Natural killer cell (primary cell): Measurements from ENCODE around the gene DGKA. TPM values are rescaled to one million over a fixed set of nuclear protein-coding genes. Genes with fewer than 3 reads are reported as not detected.

Experiments used
- ATAC-seq, 3 donors: fragments of 150-1000 bp in 2 of 3; fragments of 200-7000 bp in 1 of 3; cut with Tn5 transposase; 1 replicate in 1 of 3; 2 replicates in 2 of 3; pipeline ENCODE4 v1.10.0; 2021; ENCODE audit warnings: mild to moderate bottlenecking in 2 of 3, moderate library complexity in 2 of 3
- DNase-seq, 2 donors: peaks; one replicate each; pipeline versions ENCODE4 v3.0.0 to v3.0.0-alpha.2; 2013 to 2021; ENCODE audit warnings: mixed read lengths in 1 of 2
- H3K27ac ChIP-seq: one replicate; pipeline ENCODE4 v1.5.1; 2013; ENCODE audit warnings: mild to moderate bottlenecking, low read length
- H3K27me3 ChIP-seq: one replicate; pipeline ENCODE4 v1.6.1; 2013; ENCODE audit warnings: low read length; ENCODE audit not compliant: control insufficient read depth, insufficient read depth
- H3K36me3 ChIP-seq: one replicate; pipeline ENCODE4 v1.6.1; 2013; ENCODE audit warnings: low read length; ENCODE audit not compliant: control insufficient read depth, insufficient read depth
- H3K4me1 ChIP-seq: one replicate; pipeline ENCODE4 v1.6.1; 2013; ENCODE audit warnings: low read length; ENCODE audit not compliant: control insufficient read depth, insufficient read depth
- H3K4me3 ChIP-seq: one replicate; pipeline ENCODE4 v1.5.1; 2013; ENCODE audit warnings: low read length
- H3K9me3 ChIP-seq: one replicate; pipeline ENCODE4 v1.6.1; 2013; ENCODE audit warnings: low read length; ENCODE audit not compliant: control insufficient read depth, insufficient read depth
- H3K27ac Mint-ChIP-seq, 2 donors: one replicate each; pipeline ENCODE4 v1.8.0; 2022; ENCODE audit warnings: mild to moderate bottlenecking in 2 of 2, mixed read lengths in 2 of 2, moderate library complexity in 1 of 2
- H3K27me3 Mint-ChIP-seq, 2 donors: one replicate each; pipeline ENCODE4 v1.8.0; 2022; ENCODE audit warnings: low read depth in 2 of 2, mixed read lengths in 2 of 2
- H3K36me3 Mint-ChIP-seq: one replicate; pipeline ENCODE4 v1.8.0; 2022; ENCODE audit warnings: mixed read lengths
- H3K4me1 Mint-ChIP-seq, 2 donors: one replicate each; pipeline ENCODE4 v1.8.0; 2022; ENCODE audit warnings: mixed read lengths in 2 of 2
- H3K4me3 Mint-ChIP-seq: one replicate; pipeline ENCODE4 v1.8.0; 2022; ENCODE audit warnings: mild to moderate bottlenecking, moderate library complexity, mixed read lengths
- H3K9me3 Mint-ChIP-seq, 2 donors: one replicate each; pipeline ENCODE4 v1.8.0; 2022; ENCODE audit warnings: mixed read lengths in 2 of 2
- CTCF ChIP-seq: fragments of 200-600 bp; IDR thresholded peaks from one replicate; pipeline ENCODE4 v1.8.0; 2022; ENCODE audit warnings: antibody characterized with exemption
- WGBS: methylation state at CpG from one replicate; pipeline ENCODE4 v1.1.7; 2013; ENCODE audit warnings: missing lambda C conversion rate; ENCODE audit not compliant: insufficient coverage; 5-methylcytosine and 5-hydroxymethylcytosine counted together
- intact Hi-C: fragments of 100-400 bp; cut with micrococcal nuclease; formaldehyde crosslinking; loops from one replicate; pipeline ENCODE4 v1.14.2; 2022
- total RNA-seq, 4 donors: library from RNA; stranded (reverse); fragments of 120-200 nt in 1 of 4; gene quantifications; one replicate each; pipeline versions ENCODE4 v1.2.3 to v1.2.4, GENCODE V29; 2013 to 2022

DGKA gene
- total RNA-seq, 3 donors from 2014 or later (not counting 1 experiment from before 2014, with no cell fraction given): 137 to 145 (median 142) TPM

DNA sequence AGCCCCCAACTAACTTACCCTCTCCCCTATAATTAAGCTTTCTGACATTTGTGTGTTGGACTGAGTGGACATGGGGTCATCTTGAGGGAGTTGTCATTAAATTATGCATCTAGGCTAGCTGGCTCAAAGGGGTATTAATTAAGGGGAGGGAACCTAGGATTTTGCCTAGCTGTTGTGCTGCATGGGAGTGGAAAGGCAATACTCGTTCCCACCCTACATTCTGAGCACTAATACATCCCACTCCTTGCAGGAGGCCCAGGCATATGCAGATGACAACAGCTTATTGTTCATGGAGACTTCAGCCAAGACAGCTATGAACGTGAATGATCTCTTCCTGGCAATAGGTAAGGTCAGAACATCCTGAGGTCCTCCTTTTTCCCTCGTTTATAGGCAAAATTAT, 60.1 kb downstream of the DGKA start:
- Histone ChIP-seq H3K27me3 (no peaks in the 10 kb centered on the region), H3K27ac (no peak overlapping the region), H3K4me3 (no peak overlapping the region), H3K36me3 (peaks cover 57% of the 10 kb centered on the region), H3K9me3 (no peaks in the 10 kb centered on the region), H3K4me1 (peaks cover 2% of the 10 kb centered on the region)
- Mint-ChIP-seq H3K27me3 (no peaks in the 10 kb centered on the region), H3K4me1 (peaks cover 2 to 3% of the 10 kb centered on the region in 2 donors), H3K9me3 (no peaks in the 10 kb centered on the region), H3K36me3 (peaks cover 20% of the 10 kb centered on the region), H3K27ac (no peak overlapping the region), H3K4me3 (no peak overlapping the region)
- 92% methylated on average over 3 of the region's 3 CpGs for WGBS
- intact Hi-C loops: no loop called here
- no peak for ATAC-seq
- no peak for TF ChIP-seq CTCF
- DNase-seq: no peak

DNA sequence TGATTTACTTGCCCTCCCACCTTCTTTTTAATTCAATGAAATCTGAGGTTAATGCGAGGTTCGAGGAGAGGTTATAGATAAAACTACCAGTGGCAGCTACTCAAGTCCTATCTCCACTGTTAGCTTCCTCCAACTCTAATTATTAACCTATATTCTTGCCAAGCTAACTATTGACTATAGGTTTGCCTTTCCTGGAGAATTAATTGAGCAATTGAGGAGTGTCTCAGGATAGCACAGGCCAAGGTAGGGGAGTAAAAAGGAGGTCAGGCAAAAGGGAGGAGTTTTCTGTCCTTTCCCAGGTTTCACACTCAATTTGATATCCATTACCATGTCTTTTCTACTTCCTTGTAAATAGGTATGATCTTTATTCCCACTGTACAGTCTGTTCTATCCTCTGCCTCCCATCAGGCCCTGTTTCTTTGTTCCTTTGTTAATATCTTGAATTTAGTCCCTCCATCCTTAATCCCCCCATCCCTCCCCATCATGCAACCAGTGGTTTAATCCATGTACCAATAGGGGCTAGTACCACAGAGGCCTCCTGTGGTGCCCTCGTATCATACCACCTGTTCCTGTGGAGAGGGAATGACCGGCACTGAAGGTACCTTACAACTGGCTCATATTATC, 62.4 kb downstream of the DGKA start:
- TF ChIP-seq CTCF: no peak
- Mint-ChIP-seq H3K27ac (no peak overlapping the region), H3K4me1 (peaks cover 14 to 20% of the 10 kb centered on the region in 2 donors), H3K27me3 (no peaks in the 10 kb centered on the region), H3K9me3 (no peaks in the 10 kb centered on the region), H3K36me3 (peaks cover 20% of the 10 kb centered on the region), H3K4me3 (no peak overlapping the region)
- Histone ChIP-seq H3K36me3 (peaks cover 48% of the 10 kb centered on the region), H3K4me1 (peaks cover 21% of the 10 kb centered on the region), H3K4me3 (no peak overlapping the region), H3K27me3 (no peaks in the 10 kb centered on the region), H3K27ac (no peak overlapping the region), H3K9me3 (no peaks in the 10 kb centered on the region)
- ATAC-seq (no peak), DNase-seq (no peak)
- 92% methylated on average over 4 of the region's 4 CpGs for WGBS
- intact Hi-C loops: no loop called here

DNA sequence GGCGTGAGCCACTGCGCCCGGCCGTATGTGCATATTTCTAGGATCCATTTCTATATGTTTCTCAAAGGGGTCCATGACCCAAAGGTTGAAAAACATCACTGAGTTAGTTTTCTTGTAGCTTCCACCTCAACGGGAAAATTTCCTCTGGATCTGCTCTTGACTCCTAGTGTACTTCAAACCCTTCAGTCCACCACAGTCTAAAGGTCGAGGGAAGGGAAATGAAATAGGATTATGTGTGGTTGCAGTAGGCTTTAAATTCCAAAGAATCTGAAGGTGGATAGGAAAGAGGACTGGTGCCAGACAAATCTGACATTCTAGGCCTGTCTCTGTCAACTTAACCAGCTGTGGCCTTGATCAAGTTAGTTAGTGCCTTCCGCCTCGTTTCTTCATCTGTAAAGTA, 64.4 kb downstream of the DGKA start:
- intact Hi-C loops: no loop called here
- Mint-ChIP-seq H3K4me1 (peaks cover 14 to 20% of the 10 kb centered on the region in 2 donors), H3K27me3 (no peaks in the 10 kb centered on the region), H3K9me3 (no peaks in the 10 kb centered on the region), H3K36me3 (peaks cover 20% of the 10 kb centered on the region), H3K4me3 (no peak overlapping the region), H3K27ac (no peak overlapping the region)
- Histone ChIP-seq H3K4me1 (peaks cover 21% of the 10 kb centered on the region), H3K27ac (no peak overlapping the region), H3K36me3 (peaks cover 39% of the 10 kb centered on the region), H3K27me3 (no peaks in the 10 kb centered on the region), H3K4me3 (no peak overlapping the region), H3K9me3 (no peaks in the 10 kb centered on the region)
- no peak for ATAC-seq
- no peak for TF ChIP-seq CTCF
- 98% methylated on average over 8 of the region's 8 CpGs for WGBS
- DNase-seq: no peak

- peak overlapping the region; percentile 65 to 84 for H3K27ac Mint-ChIP-seq
- H3K27me3 Mint-ChIP-seq: no peaks in the 10 kb centered on the region
- Histone ChIP-seq H3K27ac (no peak overlapping the region), H3K4me1 (peaks cover 21% of the 10 kb centered on the region), H3K9me3 (no peaks in the 10 kb centered on the region), H3K4me3 (peak overlapping the region; percentile 42), H3K36me3 (peaks cover 30% of the 10 kb centered on the region), H3K27me3 (no peaks in the 10 kb centered on the region)
- peak; percentile 62 to 80 (median 62) for ATAC-seq
- intact Hi-C loops: loop anchor here (1.0 to 2.0 kb wide), 3 partner anchors 33 to 108 kb away; partner anchors contain the start of genes PA2G4 and RPS26
- no peaks in the 10 kb centered on the region for H3K9me3 Mint-ChIP-seq
- TF ChIP-seq CTCF: peak; percentile 83
- peaks cover 11% of the 10 kb centered on the region for H3K36me3 Mint-ChIP-seq
- WGBS: 44% methylated on average over 12 of the region's 14 CpGs
- peaks cover 14 to 20% of the 10 kb centered on the region in 2 donors for H3K4me1 Mint-ChIP-seq
- peak; percentile 38 to 89 for DNase-seq
- H3K4me3 Mint-ChIP-seq: peak overlapping the region; percentile 89
Observed at GRCh38 chr12:55996201-55996714, 65.3 kb downstream of the DGKA start.
